ENCODE results near the gene ACOT7. TPM values are rescaled to one million over a fixed set of nuclear protein-coding genes. Genes with fewer than 3 reads are reported as not detected.
A peak's percentile ranks its signal among the peaks of the same experiment; 100 is the strongest.

The ACOT7 gene
- total and polyA plus RNA-seq, 10 donors = 10.6 to 31.5 (median 20.3) TPM

- peaks cover 0 to under 1% (median 0%) of the 10 kb centered on the region in 6 donors for H3K36me3 ChIP-seq
- H3K27me3 ChIP-seq (replicated peaks in 1 of 7) = peaks cover 3 to 68% (median 59%) of the 10 kb centered on the region in 7 donors
- no peak overlapping the region for H3K27ac ChIP-seq
- TF ChIP-seq CTCF (IDR thresholded peaks at IDR 0.05 in 8 of 11, conservative IDR thresholded peaks at IDR 0.05 in 3 of 11) (no peak), POLR2AphosphoS5 (IDR thresholded peaks at IDR 0.05) (no peak), POLR2A (IDR thresholded peaks at IDR 0.05) (no peak)
- no peak overlapping the region for H3K4me3 ChIP-seq
- intact Hi-C loops (cut with DNase I; ENCODE audit: low total_unique reads) = loop anchor here (10.0 kb wide), 1 partner anchor 54 kb away; the partner anchor contains the start of gene CHD5
- 20 to 32% (median 23%) methylated on average over 7 of the region's 7 CpGs for WGBS, 5 donors
- no peaks in the 10 kb centered on the region for H3K9me3 ChIP-seq
- H3K4me1 ChIP-seq = peaks cover 11 to 37% (median 31%) of the 10 kb centered on the region in 6 donors
- no peak for DNase-seq
These were observed 154.3 kb downstream of the ACOT7 start for GRCh38 chr1:6239213-6239752.

- Histone ChIP-seq H3K9me3 (no peaks in the 10 kb centered on the region), H3K4me3 (no peak overlapping the region), H3K4me1 (peaks cover 11 to 37% (median 29%) of the 10 kb centered on the region in 6 donors), H3K27me3 (replicated peaks in 1 of 7) (peaks cover 3 to 46% (median 37%) of the 10 kb centered on the region in 7 donors), H3K36me3 (peaks cover 0 to 22% (median 11%) of the 10 kb centered on the region in 6 donors), H3K27ac (no peak overlapping the region)
- DNase-seq = no peak
- intact Hi-C loops (cut with DNase I; ENCODE audit: low total_unique reads) = loop anchor here (10.0 kb wide), 1 partner anchor 52 kb away; the partner anchor contains the start of gene CHD5
- WGBS, 5 donors = 96 to 99% (median 98%) methylated on average over 4 of the region's 4 CpGs
- TF ChIP-seq CTCF (IDR thresholded peaks at IDR 0.05 in 8 of 11, conservative IDR thresholded peaks at IDR 0.05 in 3 of 11) (no peak), POLR2AphosphoS5 (IDR thresholded peaks at IDR 0.05) (no peak), POLR2A (IDR thresholded peaks at IDR 0.05) (no peak)
These were observed 156.5 kb downstream of the ACOT7 start for GRCh38 chr1:6237093-6237492.

- H3K9me3 ChIP-seq = no peaks in the 10 kb centered on the region
- no peak for DNase-seq
- H3K27ac ChIP-seq = peak overlapping the region in 6 of 8 donors; percentile 48 to 83 (median 69)
- H3K27me3 ChIP-seq (replicated peaks in 1 of 7) = peaks cover 0 to 28% (median 19%) of the 10 kb centered on the region in 7 donors
- intact Hi-C loops (cut with DNase I; ENCODE audit: low total_unique reads) = loop anchor here (10.0 kb wide), 1 partner anchor 50 kb away; the partner anchor contains the start of gene CHD5
- 0 to 1% (median 1%) methylated on average over 7 to 30 of the region's 30 CpGs for WGBS, 5 donors
- no peak for TF ChIP-seq POLR2A (IDR thresholded peaks at IDR 0.05)
- TF ChIP-seq POLR2AphosphoS5 (IDR thresholded peaks at IDR 0.05) = no peak
- TF ChIP-seq CTCF (IDR thresholded peaks at IDR 0.05 in 8 of 11, conservative IDR thresholded peaks at IDR 0.05 in 3 of 11) = no peak
- H3K36me3 ChIP-seq = peaks cover 0 to 40% (median 28%) of the 10 kb centered on the region in 6 donors
- H3K4me1 ChIP-seq = peaks cover 8 to 28% (median 21%) of the 10 kb centered on the region in 6 donors
- H3K4me3 ChIP-seq = peak overlapping the region; percentile 67 to 95 (median 80)
These were observed 158.3 kb downstream of the ACOT7 start for GRCh38 chr1:6235296-6235677.
